Transverse colon (tissue), 3 donors: ENCODE results near the gene ARHGAP22.
"Not testable (repeated sequence)": the region's sequence is repeated elsewhere in the genome, so short reads cannot be mapped to it uniquely, and the experiment has no call there.

Source experiments
- POLR2A ChIP-seq: fragments of 450-650 bp; IDR thresholded peaks from one replicate; pipeline ENCODE4 v1.6.1; 2016; ENCODE audit warnings: antibody characterized with exemption, mild to moderate bottlenecking, moderate library complexity
- TF ChIP-seq, protein P1 (sequence below), 5 experiments: fragments of 200-600 bp in 3 of 5; fragments of 450-650 bp in 2 of 5; sonication (generic) in 3 of 5; IDR thresholded peaks; 1 replicate in 2 of 5; 2 replicates in 3 of 5; pipeline ENCODE4 v1.5.1; 2016 to 2017; ENCODE audit warnings: antibody characterized with exemption in 5 of 5, inconsistent platforms in 3 of 5, mild to moderate bottlenecking in 2 of 5, moderate library complexity in 1 of 5

DNA sequence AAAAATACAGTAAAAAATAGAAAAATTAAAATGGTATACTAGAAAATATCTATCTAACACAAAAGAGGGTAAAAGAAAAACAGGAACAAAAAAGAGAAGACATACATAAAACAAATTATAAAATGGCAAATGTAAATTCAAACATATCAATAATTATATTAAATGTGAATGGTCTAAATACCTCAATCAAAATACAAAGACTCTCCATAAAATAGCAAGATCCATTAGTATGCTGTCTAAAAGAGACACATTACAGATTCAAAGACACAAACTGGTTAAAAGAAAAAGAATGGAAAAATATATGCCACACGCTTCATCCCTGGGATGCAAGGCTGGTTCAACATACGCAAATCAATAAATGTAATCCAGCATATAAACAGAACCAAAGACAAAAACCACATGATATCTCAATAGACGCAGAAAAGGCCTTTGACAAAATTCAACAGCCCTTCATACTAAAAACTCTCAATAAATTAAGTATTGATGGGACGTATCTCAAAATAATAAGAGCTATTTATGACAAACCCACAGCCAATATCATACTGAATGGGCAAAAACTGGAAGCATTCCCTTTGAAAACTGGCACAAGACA, 36.3 kb upstream of the ARHGAP22 start:
- TF ChIP-seq, protein P1, sequence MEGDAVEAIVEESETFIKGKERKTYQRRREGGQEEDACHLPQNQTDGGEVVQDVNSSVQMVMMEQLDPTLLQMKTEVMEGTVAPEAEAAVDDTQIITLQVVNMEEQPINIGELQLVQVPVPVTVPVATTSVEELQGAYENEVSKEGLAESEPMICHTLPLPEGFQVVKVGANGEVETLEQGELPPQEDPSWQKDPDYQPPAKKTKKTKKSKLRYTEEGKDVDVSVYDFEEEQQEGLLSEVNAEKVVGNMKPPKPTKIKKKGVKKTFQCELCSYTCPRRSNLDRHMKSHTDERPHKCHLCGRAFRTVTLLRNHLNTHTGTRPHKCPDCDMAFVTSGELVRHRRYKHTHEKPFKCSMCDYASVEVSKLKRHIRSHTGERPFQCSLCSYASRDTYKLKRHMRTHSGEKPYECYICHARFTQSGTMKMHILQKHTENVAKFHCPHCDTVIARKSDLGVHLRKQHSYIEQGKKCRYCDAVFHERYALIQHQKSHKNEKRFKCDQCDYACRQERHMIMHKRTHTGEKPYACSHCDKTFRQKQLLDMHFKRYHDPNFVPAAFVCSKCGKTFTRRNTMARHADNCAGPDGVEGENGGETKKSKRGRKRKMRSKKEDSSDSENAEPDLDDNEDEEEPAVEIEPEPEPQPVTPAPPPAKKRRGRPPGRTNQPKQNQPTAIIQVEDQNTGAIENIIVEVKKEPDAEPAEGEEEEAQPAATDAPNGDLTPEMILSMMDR (IDR thresholded peaks at IDR 0.05), result not testable (repeated sequence)
- TF ChIP-seq POLR2A, result not testable (repeated sequence)
